ENCODE measurements around the gene MINDY4. TPM values are rescaled to one million over a fixed set of nuclear protein-coding genes. Genes with fewer than 3 reads are reported as not detected.
A peak's percentile ranks its signal among the peaks of the same experiment; 100 is the strongest.

MINDY4 gene
- polyA plus RNA-seq, 3 donors = 0.15 to 0.17 TPM; not detected in 1

DNA sequence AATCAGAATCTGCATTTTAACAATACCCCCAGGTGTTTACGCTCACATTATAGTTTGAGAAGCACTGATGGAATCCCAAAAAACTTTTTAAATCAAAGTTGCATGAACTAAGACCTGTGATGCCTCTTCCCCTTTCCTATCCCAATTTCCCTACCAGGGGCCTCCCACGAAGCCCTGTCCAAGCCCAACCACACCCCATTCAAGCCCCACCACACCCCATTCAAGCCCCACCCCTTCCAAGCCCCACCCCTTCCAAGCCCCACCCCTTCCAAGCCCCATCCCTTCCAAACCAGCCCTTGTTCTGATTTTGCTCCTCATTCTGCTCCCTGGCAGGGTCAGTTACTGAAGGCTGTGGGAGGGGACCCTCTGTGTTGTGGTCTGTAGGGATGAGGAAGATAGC, 130.6 kb downstream of the MINDY4 start:
- H3K4me3 ChIP-seq (replicated peaks in 1 of 3; ENCODE audit: low read depth in 2 of 3, low read length in 3 of 3) = no peak overlapping the region
- intact Hi-C loops (cut with micrococcal nuclease) = no loop called here
- H2AFZ ChIP-seq (ENCODE audit: insufficient read depth, low read depth, low read length, poor library complexity, severe bottlenecking) = no peak overlapping the region
- Mint-ChIP-seq H3K4me3 (no peak overlapping the region), H3K9me3 (no peaks in the 10 kb centered on the region), H3K27me3 (ENCODE audit: low read depth in 3 of 3) (peaks cover 1 to 3% (median 3%) of the 10 kb centered on the region in 3 donors), H3K27ac (peak overlapping the region in 1 of 7 donors; percentile 53), H3K4me1 (no peaks in the 10 kb centered on the region), H3K36me3 (no peaks in the 10 kb centered on the region)
- H3K27ac ChIP-seq (ENCODE audit: low read depth in 1 of 2, low read length in 2 of 2) = no peak overlapping the region
- WGBS (ENCODE audit: insufficient coverage) = 72% methylated on average over 2 of the region's 2 CpGs
- no peaks in the 10 kb centered on the region for H3K79me2 ChIP-seq (ENCODE audit: insufficient read depth, low read length)
- H3K4me1 ChIP-seq (ENCODE audit: control insufficient read depth in 1 of 2, insufficient read depth in 2 of 2, low read length in 2 of 2) = no peaks in the 10 kb centered on the region
- H3K27me3 ChIP-seq (ENCODE audit: control insufficient read depth in 2 of 2, insufficient read depth in 2 of 2, low read length in 2 of 2) = no peaks in the 10 kb centered on the region
- no peaks in the 10 kb centered on the region for H3K9me3 ChIP-seq (replicated peaks in 1 of 2; ENCODE audit: control insufficient read depth in 1 of 2, insufficient read depth in 1 of 2, low read length in 2 of 2)
- no peak overlapping the region for H3K4me2 ChIP-seq (replicated peaks; ENCODE audit: extremely low read depth, low read length, poor library complexity, severe bottlenecking)
- DNase-seq = no peak
- no peak overlapping the region for H3K9ac ChIP-seq (ENCODE audit: insufficient read depth, low read length, poor library complexity, severe bottlenecking)
- no peak for TF ChIP-seq CTCF (IDR thresholded peaks at IDR 0.05)
- no peaks in the 10 kb centered on the region for H4K20me1 ChIP-seq (ENCODE audit: insufficient read depth, low read length)
- H3K36me3 ChIP-seq (replicated peaks in 1 of 2; ENCODE audit: control insufficient read depth in 1 of 2, insufficient read depth in 2 of 2, low read length in 2 of 2) = no peaks in the 10 kb centered on the region

GRCh38 chr7:30902466-30902865, 131.2 kb downstream of the MINDY4 start:
- Histone ChIP-seq H3K79me2 (ENCODE audit: insufficient read depth, low read length) (no peaks in the 10 kb centered on the region), H3K36me3 (replicated peaks in 1 of 2; ENCODE audit: control insufficient read depth in 1 of 2, insufficient read depth in 2 of 2, low read length in 2 of 2) (no peaks in the 10 kb centered on the region), H2AFZ (ENCODE audit: insufficient read depth, low read depth, low read length, poor library complexity, severe bottlenecking) (no peak overlapping the region), H3K27ac (ENCODE audit: low read depth in 1 of 2, low read length in 2 of 2) (no peak overlapping the region), H3K4me3 (replicated peaks in 1 of 3; ENCODE audit: low read depth in 2 of 3, low read length in 3 of 3) (no peak overlapping the region), H3K4me1 (ENCODE audit: control insufficient read depth in 1 of 2, insufficient read depth in 2 of 2, low read length in 2 of 2) (no peaks in the 10 kb centered on the region), H3K9ac (ENCODE audit: insufficient read depth, low read length, poor library complexity, severe bottlenecking) (no peak overlapping the region), H3K9me3 (replicated peaks in 1 of 2; ENCODE audit: control insufficient read depth in 1 of 2, insufficient read depth in 1 of 2, low read length in 2 of 2) (no peaks in the 10 kb centered on the region), H4K20me1 (ENCODE audit: insufficient read depth, low read length) (no peaks in the 10 kb centered on the region), H3K27me3 (ENCODE audit: control insufficient read depth in 2 of 2, insufficient read depth in 2 of 2, low read length in 2 of 2) (no peaks in the 10 kb centered on the region), H3K4me2 (replicated peaks; ENCODE audit: extremely low read depth, low read length, poor library complexity, severe bottlenecking) (no peak overlapping the region)
- Mint-ChIP-seq H3K4me1 (no peaks in the 10 kb centered on the region), H3K27ac (peak overlapping the region in 1 of 7 donors; percentile 53), H3K9me3 (no peaks in the 10 kb centered on the region), H3K27me3 (ENCODE audit: low read depth in 3 of 3) (peaks cover 1 to 3% (median 3%) of the 10 kb centered on the region in 3 donors), H3K4me3 (no peak overlapping the region), H3K36me3 (no peaks in the 10 kb centered on the region)
- intact Hi-C loops (cut with micrococcal nuclease) = no loop called here
- no peak for DNase-seq
- TF ChIP-seq CTCF (IDR thresholded peaks at IDR 0.05) = no peak
- 97% methylated on average over 9 of the region's 11 CpGs for WGBS (ENCODE audit: insufficient coverage)
